Measurements from ENCODE around the gene RYK.

GRCh38 chr3:134111616-134112015 is 139.0 kb downstream of the RYK start:
- no peak for TF ChIP-seq CTCF (IDR thresholded peaks at IDR 0.05; ENCODE audit: low read depth, low read length, missing input control)
- TF ChIP-seq MAX (IDR thresholded peaks at IDR 0.05): no peak
- no peak for TF ChIP-seq RAD21 (IDR thresholded peaks at IDR 0.05)
- TF ChIP-seq GABPA (IDR thresholded peaks at IDR 0.05 in 1 of 2, conservative IDR thresholded peaks at IDR 0.05 in 1 of 2): no peak
- no peak for TF ChIP-seq FOXA1 (IDR thresholded peaks at IDR 0.05)
- TF ChIP-seq REST (IDR thresholded peaks at IDR 0.05): no peak
- TF ChIP-seq SP1 (IDR thresholded peaks at IDR 0.05): no peak
- TF ChIP-seq TAF1 (conservative IDR thresholded peaks at IDR 0.05): no peak
- TF ChIP-seq NR2F2 (IDR thresholded peaks at IDR 0.05): no peak
- TF ChIP-seq ATF3 (IDR thresholded peaks at IDR 0.05): no peak
- TF ChIP-seq ZBTB33 (IDR thresholded peaks at IDR 0.05): no peak
- no peak for TF ChIP-seq JUND (IDR thresholded peaks at IDR 0.05)
- no peak for TF ChIP-seq EGR1 (IDR thresholded peaks at IDR 0.05; ENCODE audit: low read depth in 2 of 2)
- TF ChIP-seq YY1 (IDR thresholded peaks at IDR 0.05): no peak
